ENCODE results near the gene ASTN1.

- TF ChIP-seq SIN3A (IDR thresholded peaks at IDR 0.05; ENCODE audit: borderline replicate concordance, insufficient read depth, low read length) (no peak), POLR2AphosphoS5 (IDR thresholded peaks at IDR 0.05; ENCODE audit: low read depth, low read length) (no peak)
Observed at GRCh38 chr1:177011508-177011907, 153.0 kb downstream of the ASTN1 start.
